K562 (cell line): ENCODE measurements around the gene CDC20. TPM values are rescaled to one million over a fixed set of nuclear protein-coding genes. Genes with fewer than 3 reads are reported as not detected.

Experiments used
- ATAC-seq: fragments of 200-7000 bp; cut with Tn5 transposase; 3 replicates; pipeline ENCODE4 v1.9.1; 2020; ENCODE audit warnings: moderate library complexity
- BruUV-seq: library from RNA; stranded (reverse); fragments of 400-500 nt; replicated peaks from 2 replicates; lab custom pipeline; 2021; lab: Mats Ljungman, UMichigan
- CTCF ChIA-PET: fragments of 300-600 bp; formaldehyde crosslinking; extraction: SDS; loops from one replicate; lab custom pipeline; 2021; ENCODE audit warnings: low intra/inter-chr PET ratio; lab: Yijun Ruan, JAX
- POLR2A ChIA-PET: fragments of 300-600, 350-650 bp; sonication (Branson Sonifier 250); formaldehyde crosslinking; extraction: SDS; loops from one replicate; lab custom pipeline; 2021; ENCODE audit warnings: antibody characterized with exemption, inconsistent platforms; lab: Yijun Ruan, JAX
- DNase-seq, 4 experiments: peaks; one replicate each; pipeline versions ENCODE4 v3.0.0 to v3.0.0-alpha.2; 2011 to 2018; ENCODE audit warnings: low spot score in 3 of 4, mixed read lengths in 3 of 4; ENCODE audit errors: extremely low read depth in 1 of 4
- FAIRE-seq: peaks from 2 replicates; lab custom pipeline; 2011; peaks lifted over from hg19 to GRCh38; lab: Jason Lieb, UNC
- H2AFZ ChIP-seq: 2 replicates; pipeline ENCODE4 v1.6.0; 2011; ENCODE audit warnings: low read depth, low read length, control low read depth, inconsistent platforms
- H3K27ac ChIP-seq: fragments of 200-600 bp; 3 replicates; pipeline ENCODE4 v1.8.0; 2011; ENCODE audit warnings: low read depth, mild to moderate bottlenecking, control low read depth, inconsistent platforms, low read length, moderate library complexity, mixed read lengths; ENCODE audit errors: extremely low read depth
- H3K27me3 ChIP-seq, 2 experiments: fragments of 300-600 bp in 1 of 2; 2 replicates in 1 of 2; 3 replicates in 1 of 2; pipeline versions ENCODE4 v1.6.0 to v1.8.0; 2011; ENCODE audit warnings: inconsistent platforms in 2 of 2, low read length in 2 of 2, mild to moderate bottlenecking in 1 of 2, mixed read lengths in 1 of 2, moderate library complexity in 1 of 2; ENCODE audit not compliant: control insufficient read depth in 2 of 2, insufficient read depth in 2 of 2
- H3K36me3 ChIP-seq: fragments of 300-600 bp; 3 replicates; pipeline ENCODE4 v1.8.0; 2011; ENCODE audit warnings: mild to moderate bottlenecking, low read length, inconsistent platforms; ENCODE audit not compliant: control insufficient read depth, insufficient read depth
- H3K4me1 ChIP-seq, 2 experiments: fragments of 200-600 bp in 1 of 2; replicated peaks in 1 of 2; 2 replicates in 1 of 2; 3 replicates in 1 of 2; pipeline versions ENCODE4 v1.5.1 to v1.8.0; 2011; ENCODE audit warnings: inconsistent platforms in 2 of 2, low read length in 2 of 2, mild to moderate bottlenecking in 1 of 2, mixed read lengths in 1 of 2, moderate library complexity in 1 of 2; ENCODE audit not compliant: control insufficient read depth in 2 of 2, insufficient read depth in 2 of 2
- H3K4me2 ChIP-seq: 2 replicates; pipeline ENCODE4 v1.6.1; 2011; ENCODE audit warnings: low read length, control low read depth, inconsistent platforms, mixed read lengths; ENCODE audit not compliant: insufficient read depth
- H3K4me3 ChIP-seq: fragments of 200-600 bp; sonication (generic), shearing (Covaris generic); 2 replicates; pipeline ENCODE4 v1.5.1; 2016; ENCODE audit warnings: control low read depth, inconsistent platforms
- H3K79me2 ChIP-seq: fragments of 200-600 bp; 3 replicates; pipeline ENCODE4 v1.8.0; 2011; ENCODE audit warnings: low read length, inconsistent platforms; ENCODE audit not compliant: control insufficient read depth, insufficient read depth
- H3K9ac ChIP-seq, 2 experiments: 2 replicates each; pipeline versions ENCODE4 v1.6.0 to v1.6.1; 2011; ENCODE audit warnings: low read depth in 2 of 2, low read length in 2 of 2, control low read depth in 1 of 2, inconsistent platforms in 1 of 2, mild to moderate bottlenecking in 1 of 2, mixed read lengths in 1 of 2; ENCODE audit not compliant: insufficient read depth in 1 of 2
- H3K9me1 ChIP-seq: one replicate; pipeline ENCODE4 v1.6.0; 2011; ENCODE audit warnings: inconsistent platforms, mild to moderate bottlenecking, low read length, moderate library complexity; ENCODE audit not compliant: control insufficient read depth, insufficient read depth
- H3K9me3 ChIP-seq: replicated peaks from 2 replicates; pipeline ENCODE4 v1.5.1; 2011; ENCODE audit warnings: low read depth, low read length, inconsistent platforms; ENCODE audit not compliant: control insufficient read depth, insufficient read depth
- H4K20me1 ChIP-seq: replicated peaks from 2 replicates; pipeline ENCODE4 v1.6.1; 2011; ENCODE audit warnings: low read length, inconsistent platforms, mixed read lengths; ENCODE audit not compliant: control insufficient read depth, insufficient read depth
- CBFB ChIP-seq: sonication (generic); formaldehyde crosslinking; IDR thresholded peaks from 2 replicates; pipeline ENCODE4 v1.4.0; 2020; ENCODE audit warnings: mild to moderate bottlenecking, missing genetic modification reagents
- CHD7 ChIP-seq: fragments of 200-600 bp; sonication (generic); IDR thresholded peaks from one replicate; pipeline ENCODE4 v1.6.1; 2012; ENCODE audit warnings: mild to moderate bottlenecking, low read depth, low read length, inconsistent platforms
- HINFP ChIP-seq: fragments of 450-650 bp; conservative IDR thresholded peaks from 2 replicates; pipeline ENCODE4 v1.6.1; 2016; ENCODE audit warnings: missing genetic modification characterization, low read depth, mild to moderate bottlenecking, control low read depth, missing compliant biosample characterization
- KLF10 ChIP-seq: fragments of 250-450 bp; sonication (Bioruptor Pico); IDR thresholded peaks from 2 replicates; pipeline ENCODE4 v1.6.1; 2021; ENCODE audit warnings: matching md5 sums
- NR2C2 ChIP-seq, 2 experiments: fragments of 200-800 bp in 1 of 2; sonication (Bioruptor generic) in 1 of 2; sonication (generic) in 1 of 2; formaldehyde crosslinking in 1 of 2; IDR thresholded peaks; 2 replicates each; pipeline versions ENCODE4 v1.6.1 to v1.8.0; 2016 to 2022; ENCODE audit warnings: mild to moderate bottlenecking in 1 of 2, missing compliant biosample characterization in 1 of 2, missing genetic modification characterization in 1 of 2, missing genetic modification reagents in 1 of 2
- PTTG1 ChIP-seq: fragments of 450-650 bp; IDR thresholded peaks from 2 replicates; pipeline ENCODE4 v1.6.1; 2016; ENCODE audit warnings: low read depth, mild to moderate bottlenecking, missing genetic modification characterization, missing compliant biosample characterization
- SIN3B ChIP-seq: fragments of 450-650 bp; IDR thresholded peaks from 2 replicates; pipeline ENCODE4 v1.6.1; 2017; ENCODE audit warnings: low read depth, mild to moderate bottlenecking, moderate library complexity
- ZNF766 ChIP-seq: fragments of 200-800 bp; sonication (Bioruptor generic); conservative IDR thresholded peaks from 2 replicates; pipeline ENCODE4 v1.6.1; 2016; ENCODE audit warnings: missing genetic modification characterization, missing compliant biosample characterization
- WGBS: fragments of 100-300 bp; shearing (Covaris generic); methylation state at CpG from one replicate; pipeline ENCODE4 v1.1.6; 2016; ENCODE audit warnings: low coverage, mixed read lengths; ENCODE audit not compliant: insufficient coverage; ENCODE audit errors: missing lambda C conversion rate; 5-methylcytosine and 5-hydroxymethylcytosine counted together
- in situ Hi-C: fragments of 300-500 bp; cut with MboI; formaldehyde crosslinking; loops from 4 replicates; pipeline ENCODE4 v1.15.0; 2018; ENCODE audit warnings: inconsistent platforms, mixed read lengths
- intact Hi-C: fragments of 100-400 bp; cut with micrococcal nuclease; formaldehyde crosslinking; loops from 2 replicates; pipeline ENCODE4 v1.14.2; 2022
- polyA plus RNA-seq, 8 experiments: library from polyadenylated mRNA; depleted of rRNA in 4 of 8; stranded (reverse) in 5 of 8; unstranded in 3 of 8; fragments of >200 nt; fragmentation: Nextera tagmentation in 2 of 8; fragmentation: Illumina TruSeq in 1 of 8; extraction: Ambion mirVana in 2 of 8; extraction: Trizol in 1 of 8; gene quantifications; 2 replicates each; pipeline versions ENCODE4 v1.2.1 to v1.2.3, GENCODE V29; 2011 to 2014; ENCODE audit warnings: inconsistent platforms in 1 of 8, missing spikeins in 1 of 8
- total RNA-seq, 7 experiments: library from RNA; depleted of rRNA in 6 of 7; stranded (reverse); fragments of >200 nt in 6 of 7; fragmentation: Illumina TruSeq in 2 of 7; extraction: Trizol in 2 of 7; gene quantifications; 2 replicates each; pipeline versions ENCODE4 v1.2.1 to v1.2.3, GENCODE V29; 2011 to 2021; ENCODE audit warnings: low replicate concordance in 1 of 7

Gene CDC20
- total and polyA plus RNA-seq, 9 of the 15 experiments (the other 6 are each of a cell fraction or from before 2014, with no cell fraction given) = 45.2 to 224 (median 121) TPM

GRCh38 chr1:43372172-43372571, 13.4 kb downstream of the CDC20 start:
- BruUV-seq = no TSS peak
- no peaks in the 10 kb centered on the region for H3K27me3 ChIP-seq
- POLR2A ChIA-PET = interaction anchor here (3.4 to 7.2 kb wide), 2 partner anchors 11 to 16 kb away, joined by 10 to 72 read pairs; partner anchors contain the start of genes MED8 and SZT2
- no peaks in the 10 kb centered on the region; the same call in 2 of the 3 replicates for H3K36me3 ChIP-seq
- H3K4me3 ChIP-seq = no peak overlapping the region
- no peak overlapping the region for H3K9ac ChIP-seq
- H4K20me1 ChIP-seq = no peaks in the 10 kb centered on the region; the same call in 1 of the 2 replicates
- H3K9me3 ChIP-seq = no peaks in the 10 kb centered on the region
- intact Hi-C loops (no loop called here), in situ Hi-C loops (no loop called here)
- H3K9me1 ChIP-seq = peaks cover 3% of the 10 kb centered on the region
- no peak overlapping the region for H3K4me2 ChIP-seq
- WGBS = 100% methylated on average over 3 of the region's 5 CpGs
- H3K4me1 ChIP-seq = peaks cover 17 to 24% of the 10 kb centered on the region in 2 experiments
- no peak for DNase-seq
- no peak for FAIRE-seq
- CTCF ChIA-PET = no interaction called here
- no peak for ATAC-seq
- H3K79me2 ChIP-seq = peaks cover 17% of the 10 kb centered on the region
- no peak overlapping the region for H2AFZ ChIP-seq
- H3K27ac ChIP-seq = no peak overlapping the region
- no peak for TF ChIP-seq CBFB (CRISPR knock-in tag)
- TF ChIP-seq KLF10 (CRISPR knock-in tag) = no peak
- no peak for TF ChIP-seq NR2C2 (CRISPR knock-in tag; IDR thresholded peaks at IDR 0.05)
- TF ChIP-seq NR2C2 (tag; IDR thresholded peaks at IDR 0.05) = no peak
- TF ChIP-seq CHD7 = no peak
- TF ChIP-seq HINFP = no peak
- no peak for TF ChIP-seq ZNF766 (CRISPR knock-in tag)
- TF ChIP-seq SIN3B = no peak
- no peak for TF ChIP-seq PTTG1 (tag)
